Endothelial cell of umbilical vein (primary cell): ENCODE measurements around the gene FAM53A.

Experiments used
- CTCF ChIP-seq, 2 donors: IDR thresholded peaks; 1 replicate in 1 of 2; 2 replicates in 1 of 2; pipeline ENCODE4 v1.5.1; 2011; ENCODE audit warnings: low read length in 2 of 2, mild to moderate bottlenecking in 2 of 2, moderate library complexity in 2 of 2, control low read depth in 1 of 2, inconsistent platforms in 1 of 2, low read depth in 1 of 2; ENCODE audit not compliant: insufficient read depth in 1 of 2; ENCODE audit errors: extremely low read depth in 1 of 2
- EZH2 ChIP-seq: IDR thresholded peaks from 2 replicates; pipeline ENCODE4 v1.6.1; 2012; ENCODE audit warnings: borderline replicate concordance, low read depth, mild to moderate bottlenecking, moderate library complexity, low read length, inconsistent platforms; ENCODE audit not compliant: severe bottlenecking
- MAX ChIP-seq: IDR thresholded peaks from 2 replicates; pipeline ENCODE4 v1.6.1; 2011; ENCODE audit not compliant: insufficient read depth, insufficient read length
- MYC ChIP-seq: IDR thresholded peaks from one replicate; pipeline ENCODE4 v1.6.1; 2011; ENCODE audit warnings: mild to moderate bottlenecking, low read depth, low read length
- POLR2A ChIP-seq: IDR thresholded peaks from 2 replicates; pipeline ENCODE4 v1.6.1; 2012; ENCODE audit warnings: low read depth, mild to moderate bottlenecking, control low read depth, low read length
- POLR2AphosphoS5 ChIP-seq: IDR thresholded peaks from 2 replicates; pipeline ENCODE4 v1.6.1; 2012; ENCODE audit warnings: low read depth, mild to moderate bottlenecking, control low read depth, low read length, moderate library complexity; ENCODE audit not compliant: insufficient read depth

DNA sequence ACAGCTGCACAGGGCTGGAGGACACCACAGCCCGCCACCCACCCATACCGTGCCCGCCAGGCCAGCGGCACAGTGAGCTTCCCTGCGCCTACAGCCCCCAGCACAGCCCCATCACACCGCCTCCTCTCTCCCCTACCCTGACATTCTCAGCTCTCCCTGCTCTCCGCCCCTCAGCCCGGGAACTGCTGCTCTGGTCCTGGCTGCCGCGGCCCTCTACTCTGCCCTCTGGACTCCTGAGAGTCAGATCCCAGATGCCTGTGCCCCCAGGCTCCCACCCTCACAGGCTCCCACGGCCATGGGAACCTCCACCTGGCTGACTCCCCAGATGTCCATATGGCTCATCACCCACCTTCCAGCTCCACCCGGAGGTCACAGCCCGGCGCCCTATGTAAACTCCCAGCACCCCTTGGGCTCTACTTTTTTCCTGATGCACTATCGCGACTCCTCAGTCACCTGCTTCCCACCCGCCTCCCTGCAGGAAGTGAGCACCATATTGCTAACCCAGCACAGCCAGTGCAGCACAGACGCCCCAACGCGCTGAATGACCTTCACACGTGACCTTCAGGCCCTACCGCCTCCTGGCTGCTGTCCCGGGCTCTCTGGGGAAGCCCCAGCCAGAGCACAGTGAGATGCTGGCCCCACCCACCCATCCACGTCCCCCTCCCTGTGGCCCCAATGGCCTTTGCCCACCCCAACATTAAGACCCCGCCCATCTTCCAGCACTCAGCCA lies 23.0 kb downstream of the FAM53A start:
- TF ChIP-seq MYC, result no peak
- TF ChIP-seq POLR2A, result no peak
- no peak for TF ChIP-seq CTCF (IDR thresholded peaks at IDR 0.05; ENCODE audit: extremely low read depth in 1 of 2, insufficient read depth in 1 of 2, low read depth in 1 of 2, low read length in 2 of 2)
- TF ChIP-seq POLR2AphosphoS5, result no peak
- no peak for TF ChIP-seq MAX
- no peak for TF ChIP-seq EZH2
